ENCODE data around the gene CSMD2.

The CSMD2 gene

GRCh38 chr1:33897092-33897725, 267.8 kb downstream of the CSMD2 start:
- no peak for TF ChIP-seq CTCF (IDR thresholded peaks at IDR 0.05; ENCODE audit: low read depth, low read length)
- H3K4me3 ChIP-seq (ENCODE audit: low read depth, low read length), result no peak overlapping the region
- in situ Hi-C loops (cut with HindIII; ENCODE audit: low sequenced_read_pairs), result no loop called here
- no peak for DNase-seq (ENCODE audit: low read depth, low spot score)

- no peak overlapping the region for H3K4me3 ChIP-seq (ENCODE audit: low read depth, low read length)
- DNase-seq (ENCODE audit: low read depth, low spot score), result no peak
- in situ Hi-C loops (cut with HindIII; ENCODE audit: low sequenced_read_pairs), result no loop called here
- no peak for TF ChIP-seq CTCF (IDR thresholded peaks at IDR 0.05; ENCODE audit: low read depth, low read length)
Measured at GRCh38 chr1:33895976-33896375, 269.1 kb downstream of the CSMD2 start.

- in situ Hi-C loops (cut with HindIII; ENCODE audit: low sequenced_read_pairs), result no loop called here
Measured at GRCh38 chr1:33895396-33895795, 269.6 kb downstream of the CSMD2 start.

GRCh38 chr1:33893147-33893830, 271.7 kb downstream of the CSMD2 start:
- H3K4me3 ChIP-seq (ENCODE audit: low read depth, low read length), result no peak overlapping the region
- peak; percentile 27 for DNase-seq (ENCODE audit: low read depth, low spot score)
- TF ChIP-seq CTCF (IDR thresholded peaks at IDR 0.05; ENCODE audit: low read depth, low read length), result no peak
- in situ Hi-C loops (cut with HindIII; ENCODE audit: low sequenced_read_pairs), result no loop called here

More at GRCh38 chr1:33895396-33895795, 269.6 kb downstream of the CSMD2 start:
- no peak overlapping the region for H3K4me3 ChIP-seq (ENCODE audit: low read depth, low read length)
- no peak for DNase-seq (ENCODE audit: low read depth, low spot score)
- TF ChIP-seq CTCF (IDR thresholded peaks at IDR 0.05; ENCODE audit: low read depth, low read length), result no peak

GRCh38 chr1:33886496-33886895, 278.5 kb downstream of the CSMD2 start:
- DNase-seq (ENCODE audit: low read depth, low spot score), result no peak
- H3K4me3 ChIP-seq (ENCODE audit: low read depth, low read length), result no peak overlapping the region
- TF ChIP-seq CTCF (IDR thresholded peaks at IDR 0.05; ENCODE audit: low read depth, low read length), result no peak
- in situ Hi-C loops (cut with HindIII; ENCODE audit: low sequenced_read_pairs), result no loop called here

GRCh38 chr1:33880305-33880704, 284.7 kb downstream of the CSMD2 start:
- no peak for TF ChIP-seq CTCF (IDR thresholded peaks at IDR 0.05; ENCODE audit: low read depth, low read length)
- in situ Hi-C loops (cut with HindIII; ENCODE audit: low sequenced_read_pairs), result no loop called here
- no peak for DNase-seq (ENCODE audit: low read depth, low spot score)
- H3K4me3 ChIP-seq (ENCODE audit: low read depth, low read length), result no peak overlapping the region

All from astrocyte of the spinal cord (primary cell).